Small intestine (tissue), 7 donors: ENCODE measurements around the gene TIPIN. TPM values are rescaled to one million over a fixed set of nuclear protein-coding genes. Genes with fewer than 3 reads are reported as not detected.
A peak's percentile ranks its signal among the peaks of the same experiment; 100 is the strongest.
"Not testable (repeated sequence)": the region's sequence is repeated elsewhere in the genome, so short reads cannot be mapped to it uniquely, and the experiment has no call there.

Experiments
- DNase-seq, 2 donors: peaks; one replicate each; pipeline versions ENCODE4 v3.0.0 to v3.0.0-alpha.2; 2013
- FAIRE-seq: peaks from 2 replicates; lab custom pipeline; 2012; peaks lifted over from hg19 to GRCh38; lab: Jason Lieb, UNC
- H3K27ac ChIP-seq, 3 donors: one replicate each; pipeline ENCODE4 v1.5.1; 2013; ENCODE audit warnings: low read length in 2 of 3, mild to moderate bottlenecking in 2 of 3, control low read depth in 1 of 3, inconsistent platforms in 1 of 3, low read depth in 1 of 3, moderate library complexity in 1 of 3
- H3K27me3 ChIP-seq, 3 donors: one replicate each; pipeline ENCODE4 v1.6.1; 2013; ENCODE audit warnings: low read length in 3 of 3, inconsistent platforms in 1 of 3; ENCODE audit not compliant: control insufficient read depth in 3 of 3, insufficient read depth in 3 of 3
- H3K36me3 ChIP-seq, 3 donors: one replicate each; pipeline ENCODE4 v1.6.1; 2013; ENCODE audit warnings: low read length in 3 of 3, inconsistent platforms in 1 of 3, low read depth in 1 of 3, mild to moderate bottlenecking in 1 of 3, moderate library complexity in 1 of 3; ENCODE audit not compliant: control insufficient read depth in 3 of 3, insufficient read depth in 2 of 3
- H3K4me1 ChIP-seq, 3 donors: one replicate each; pipeline ENCODE4 v1.6.1; 2013; ENCODE audit warnings: low read length in 2 of 3, inconsistent platforms in 1 of 3, low read depth in 1 of 3, mild to moderate bottlenecking in 1 of 3, moderate library complexity in 1 of 3; ENCODE audit not compliant: control insufficient read depth in 3 of 3, insufficient read depth in 2 of 3
- H3K4me3 ChIP-seq, 3 donors: one replicate each; pipeline ENCODE4 v1.5.1; 2013; ENCODE audit warnings: low read length in 3 of 3, control low read depth in 1 of 3, inconsistent platforms in 1 of 3, low read depth in 1 of 3, mild to moderate bottlenecking in 1 of 3, moderate library complexity in 1 of 3
- H3K9me3 ChIP-seq, 2 donors: one replicate each; pipeline ENCODE4 v1.6.1; 2013; ENCODE audit warnings: low read depth in 1 of 2, low read length in 1 of 2; ENCODE audit not compliant: control insufficient read depth in 2 of 2, insufficient read depth in 1 of 2
- WGBS, 3 donors: extraction: QIAGEN DNeasy Blood & Tissue Kit; methylation state at CpG; one replicate each; pipeline ENCODE4 v1.1.7; 2013; 5-methylcytosine and 5-hydroxymethylcytosine counted together
- polyA plus RNA-seq, 4 donors: library from polyadenylated mRNA; stranded (reverse) in 3 of 4; unstranded in 1 of 4; fragments of 200-250 nt in 3 of 4; fragments of 120-200 nt in 1 of 4; gene quantifications; one replicate each; pipeline versions ENCODE4 v1.2.1 to v1.2.3, GENCODE V29; 2013
- donor health status: healthy with polysubstance abuse.
- donor health status: control.
- donor health status: control.
- donor health status: Bipolar disorder and iron deficiency.
- donor health status: healthy.

TIPIN gene
- polyA plus RNA-seq, 4 donors = 0.27 to 10.8 (median 3.9) TPM

- Histone ChIP-seq H3K9me3 (peaks cover 0 to 6% of the 10 kb centered on the region in 2 donors), H3K27me3 (no peaks in the 10 kb centered on the region)
Measured at GRCh38 chr15:66374179-66374578, 17.7 kb upstream of the TIPIN start.

GRCh38 chr15:66369773-66370651 lies 13.5 kb upstream of the TIPIN start:
- H3K27ac ChIP-seq = peak overlapping the region; percentile 48 to 97 (median 57)
- no peaks in the 10 kb centered on the region for H3K36me3 ChIP-seq
- H3K27me3 ChIP-seq = no peaks in the 10 kb centered on the region
- peaks cover 0 to 6% of the 10 kb centered on the region in 2 donors for H3K9me3 ChIP-seq
- WGBS, 3 donors = 18 to 41% (median 28%) methylated on average over 12 of the region's 12 CpGs
- no peaks in the 10 kb centered on the region for H3K4me1 ChIP-seq
- peak overlapping the region in 1 of 3 donors; percentile 35 for H3K4me3 ChIP-seq
- DNase-seq = peak in 1 of 2 donors; percentile 35
- FAIRE-seq = no peak

More at GRCh38 chr15:66374179-66374578, 17.7 kb upstream of the TIPIN start:
- 97 to 98% (median 98%) methylated on average over 4 of the region's 4 CpGs for WGBS, 3 donors
- Histone ChIP-seq H3K4me3 (no peak overlapping the region), H3K4me1 (no peaks in the 10 kb centered on the region), H3K36me3 (no peaks in the 10 kb centered on the region), H3K27ac (no peak overlapping the region)
- FAIRE-seq (no peak), DNase-seq (no peak)

GRCh38 chr15:66364944-66365528 lies 8.6 kb upstream of the TIPIN start:
- Histone ChIP-seq H3K36me3 (no peaks in the 10 kb centered on the region), H3K9me3 (no peaks in the 10 kb centered on the region), H3K27ac (no peak overlapping the region), H3K4me1 (no peaks in the 10 kb centered on the region), H3K27me3 (no peaks in the 10 kb centered on the region), H3K4me3 (no peak overlapping the region)
- DNase-seq (no peak), FAIRE-seq (no peak)
- 80 to 87% (median 86%) methylated on average over 3 of the region's 3 CpGs for WGBS, 3 donors

GRCh38 chr15:66362776-66363175 lies 6.3 kb upstream of the TIPIN start:
- Histone ChIP-seq H3K9me3 (no peaks in the 10 kb centered on the region), H3K27ac (no peak overlapping the region), H3K36me3 (no peaks in the 10 kb centered on the region), H3K27me3 (no peaks in the 10 kb centered on the region), H3K4me1 (peaks cover 0 to 6% (median 0%) of the 10 kb centered on the region in 3 donors), H3K4me3 (no peak overlapping the region)
- no peak for DNase-seq
- 94 to 100% (median 99%) methylated on average over 1 of the region's 1 CpG for WGBS, 3 donors
- no peak for FAIRE-seq

GRCh38 chr15:66361745-66362460 lies 5.4 kb upstream of the TIPIN start:
- not testable (repeated sequence) for H3K27me3 ChIP-seq, H3K27ac ChIP-seq, H3K36me3 ChIP-seq, H3K4me3 ChIP-seq, DNase-seq, H3K9me3 ChIP-seq, FAIRE-seq, H3K4me1 ChIP-seq
- WGBS, 3 donors = 82 to 86% (median 85%) methylated on average over 15 of the region's 15 CpGs

- H3K9me3 ChIP-seq = no peaks in the 10 kb centered on the region
- FAIRE-seq = no peak
- peak overlapping the region in 2 of 3 donors; percentile 66 to 81 for H3K27ac ChIP-seq
- DNase-seq = peak; percentile 84 to 88
- 34 to 68% (median 52%) methylated on average over 7 of the region's 7 CpGs for WGBS, 3 donors
- no peaks in the 10 kb centered on the region for H3K27me3 ChIP-seq
- no peaks in the 10 kb centered on the region for H3K36me3 ChIP-seq
- no peak overlapping the region for H3K4me3 ChIP-seq
- peaks cover 0 to 6% (median 0%) of the 10 kb centered on the region in 3 donors for H3K4me1 ChIP-seq
Measured at GRCh38 chr15:66359740-66360139, 3.3 kb upstream of the TIPIN start.

GRCh38 chr15:66356077-66356358 lies 467 bp downstream of the TIPIN start:
- Histone ChIP-seq H3K4me1 (peaks cover 0 to 6% (median 0%) of the 10 kb centered on the region in 3 donors), H3K36me3 (peaks cover 0 to 6% (median 0%) of the 10 kb centered on the region in 3 donors), H3K9me3 (no peaks in the 10 kb centered on the region), H3K4me3 (peak overlapping the region; percentile 50 to 66 (median 52)), H3K27me3 (no peaks in the 10 kb centered on the region), H3K27ac (peak overlapping the region in 2 of 3 donors; percentile 37 to 74)
- FAIRE-seq = no peak
- WGBS, 3 donors = 2% methylated on average over 12 of the region's 12 CpGs
- DNase-seq = no peak

- not testable (repeated sequence) for H3K9me3 ChIP-seq, H3K27me3 ChIP-seq, FAIRE-seq, H3K27ac ChIP-seq, DNase-seq, H3K4me3 ChIP-seq, H3K4me1 ChIP-seq
- WGBS, 3 donors = 72 to 78% (median 75%) methylated on average over 5 of the region's 5 CpGs
- peaks cover 0 to 27% (median 3%) of the 10 kb centered on the region in 3 donors for H3K36me3 ChIP-seq
Measured at GRCh38 chr15:66348530-66348929, 8.0 kb downstream of the TIPIN start.
